AG04450 (cell line): Measurements from ENCODE around the gene ARHGEF2. TPM values are rescaled to one million over a fixed set of nuclear protein-coding genes. Genes with fewer than 3 reads are reported as not detected.

ENCODE experiments used
- CTCF ChIA-PET: fragments of 300-600, 350-600 bp; formaldehyde crosslinking; extraction: SDS; loops from one replicate; lab custom pipeline; 2022; ENCODE audit warnings: antibody characterized with exemption, inconsistent platforms; lab: Charles Lee
- POLR2A ChIA-PET: fragments of 350-600 bp; formaldehyde crosslinking; extraction: SDS; loops from one replicate; lab custom pipeline; 2021; ENCODE audit warnings: antibody characterized with exemption, inconsistent platforms; lab: Yijun Ruan, JAX
- DNase-seq: peaks from one replicate; pipeline ENCODE4 v3.0.0-alpha.2; 2011; ENCODE audit warnings: low read depth, low spot score
- H3K27ac ChIP-seq: one replicate; pipeline ENCODE4 v1.5.1; 2012; ENCODE audit warnings: low read depth, low read length, control low read depth
- H3K27me3 ChIP-seq: one replicate; pipeline ENCODE4 v1.6.0; 2012; ENCODE audit warnings: low read length; ENCODE audit not compliant: control insufficient read depth, insufficient read depth
- H3K4me3 ChIP-seq: 2 replicates; pipeline ENCODE4 v1.5.1; 2011; ENCODE audit warnings: mild to moderate bottlenecking, low read depth, low read length, control low read depth
- H3K9me3 ChIP-seq: 2 replicates; pipeline ENCODE4 v1.5.1; 2012; ENCODE audit warnings: low read length; ENCODE audit not compliant: control insufficient read depth, insufficient read depth
- CTCF ChIP-seq: IDR thresholded peaks from 2 replicates; pipeline ENCODE4 v1.5.1; 2011; ENCODE audit warnings: low read depth, low read length, control low read depth, inconsistent platforms
- polyA plus RNA-seq: library from polyadenylated mRNA; depleted of rRNA; stranded (reverse); fragments of >200 nt; gene quantifications from 2 replicates; pipeline ENCODE4 v1.2.3, GENCODE V29; 2011

Gene ARHGEF2
- polyA plus RNA-seq, 1 experiment = 128 TPM

- TF ChIP-seq CTCF = no peak
Observed at GRCh38 chr1:155934936-155935590, 43.3 kb downstream of the ARHGEF2 start.

GRCh38 chr1:155934097-155934935 lies 44.0 kb downstream of the ARHGEF2 start, which contains the start of gene KHDC4:
TSS of gene KHDC4 (minus strand) at chr1:155934413. CDS start at chr1:155934373, 40 bp downstream.
- POLR2A ChIA-PET = interaction anchor here (0.6 to 1.7 kb wide), 8 partner anchors 9 to 147 kb away, joined by 3 to 8 read pairs (median 3); no protein-coding TSS in a partner anchor

More at GRCh38 chr1:155934936-155935590, 43.3 kb downstream of the ARHGEF2 start:
- no peaks in the 10 kb centered on the region for H3K27me3 ChIP-seq
- peak overlapping the region; percentile 81 for H3K27ac ChIP-seq
- ChIA-PET POLR2A (interaction anchor here (1.6 to 1.7 kb wide), 2 partner anchors 8 to 57 kb away, joined by 4 to 8 read pairs; no protein-coding TSS in a partner anchor), CTCF (interaction anchor here (0.6 to 1.3 kb wide), 2 partner anchors 55 to 131 kb away, joined by 3 to 5 read pairs; no protein-coding TSS in a partner anchor)
- peak overlapping the region; percentile 97 for H3K4me3 ChIP-seq
- DNase-seq = no peak
- H3K9me3 ChIP-seq = no peaks in the 10 kb centered on the region; the same call in 1 of the 2 replicates

GRCh38 chr1:155933591-155934096 lies 44.7 kb downstream of the ARHGEF2 start:
- no peak for TF ChIP-seq CTCF
- Histone ChIP-seq H3K4me3 (peak overlapping the region; percentile 97), H3K27me3 (no peaks in the 10 kb centered on the region), H3K9me3 (no peaks in the 10 kb centered on the region; the same call in 1 of the 2 replicates), H3K27ac (peak overlapping the region; percentile 77)
- POLR2A ChIA-PET = interaction anchor here (0.7 to 1.7 kb wide), 7 partner anchors 10 to 148 kb away, joined by 3 to 8 read pairs (median 3); no protein-coding TSS in a partner anchor
- DNase-seq = no peak
- CTCF ChIA-PET = interaction anchor here (0.7 to 2.5 kb wide), 2 partner anchors 15 to 56 kb away, joined by 6 to 12 read pairs; no protein-coding TSS in a partner anchor

More at GRCh38 chr1:155934097-155934935, 44.0 kb downstream of the ARHGEF2 start, which contains the start of gene KHDC4:
- DNase-seq = peak; percentile 96
- Histone ChIP-seq H3K4me3 (peak within 1 kb of the TSS; percentile 97), H3K27ac (peak within 1 kb of the TSS; percentile 81), H3K27me3 (no peaks in the 10 kb centered on the region), H3K9me3 (no peaks in the 10 kb centered on the region; the same call in 1 of the 2 replicates)
- CTCF ChIA-PET = interaction anchor here (0.6 to 2.5 kb wide), 3 partner anchors 55 to 132 kb away, joined by 3 to 12 read pairs (median 5); no protein-coding TSS in a partner anchor
- TF ChIP-seq CTCF = peak; percentile 12; the same call in 1 of the 2 replicates

GRCh38 chr1:155932487-155932886 lies 45.9 kb downstream of the ARHGEF2 start:
- ChIA-PET CTCF (interaction anchor here (1.1 to 2.5 kb wide), 4 partner anchors 58 to 683 kb away, joined by 3 to 12 read pairs (median 4); no protein-coding TSS in a partner anchor), POLR2A (interaction anchor here (0.6 kb wide), 1 partner anchor 70 kb away, joined by 3 read pairs; no protein-coding TSS in a partner anchor)
- Histone ChIP-seq H3K4me3 (peak overlapping the region; percentile 21), H3K27ac (no peak overlapping the region), H3K27me3 (no peaks in the 10 kb centered on the region), H3K9me3 (no peaks in the 10 kb centered on the region; the same call in 1 of the 2 replicates)
- DNase-seq = no peak
- no peak for TF ChIP-seq CTCF
